IMR-90 (cell line): Measurements from ENCODE around the gene KCP. TPM values are rescaled to one million over a fixed set of nuclear protein-coding genes. Genes with fewer than 3 reads are reported as not detected.

Source experiments
- ATAC-seq: fragments of 200-7000 bp; cut with Tn5 transposase; 2 replicates; pipeline ENCODE4 v1.9.1; 2020; ENCODE audit warnings: low read depth, mild to moderate bottlenecking, moderate library complexity
- BruUV-seq: library from RNA; stranded (reverse); fragments of 400-500 nt; replicated peaks from 2 replicates; lab custom pipeline; 2021; lab: Mats Ljungman, UMichigan
- CTCF ChIA-PET: fragments of 300-600 bp; formaldehyde crosslinking; extraction: SDS; loops from one replicate; lab custom pipeline; 2021; ENCODE audit warnings: antibody characterized with exemption; lab: Yijun Ruan, JAX
- POLR2A ChIA-PET: fragments of 300-600 bp; sonication (Branson Sonifier 250); formaldehyde crosslinking; loops from one replicate; lab custom pipeline; 2022; ENCODE audit warnings: antibody characterized with exemption; ENCODE audit not compliant: unreplicated experiment; lab: Charles Lee
- DNase-seq: peaks from one replicate; pipeline ENCODE4 v3.0.0; 2013
- H2AFZ ChIP-seq: replicated peaks from 2 replicates; pipeline ENCODE3; 2013; ENCODE audit warnings: low read length, mild to moderate bottlenecking; ENCODE audit not compliant: poor library complexity
- H2AK5ac ChIP-seq: 2 replicates; pipeline ENCODE4 v1.6.1; 2013; ENCODE audit warnings: low read depth, low read length, inconsistent platforms
- H2AK9ac ChIP-seq: replicated peaks from 2 replicates; pipeline ENCODE3; 2013; ENCODE audit warnings: mild to moderate bottlenecking, low read depth, low read length, moderate library complexity; ENCODE audit not compliant: poor library complexity
- H2BK120ac ChIP-seq: 2 replicates; pipeline ENCODE4 v1.6.1; 2013; ENCODE audit warnings: low read depth, low read length, inconsistent platforms
- H2BK15ac ChIP-seq: 3 replicates; pipeline ENCODE4 v1.6.1; 2013; ENCODE audit warnings: low read depth, low read length, inconsistent platforms
- H2BK20ac ChIP-seq: 2 replicates; pipeline ENCODE4 v1.6.1; 2013; ENCODE audit warnings: low read depth, mild to moderate bottlenecking, inconsistent platforms, low read length, moderate library complexity
- H2BK5ac ChIP-seq: 2 replicates; pipeline ENCODE4 v1.6.1; 2013; ENCODE audit warnings: mild to moderate bottlenecking, low read depth, low read length, inconsistent platforms; ENCODE audit not compliant: poor library complexity, severe bottlenecking
- H3K14ac ChIP-seq: replicated peaks from 2 replicates; pipeline ENCODE4 v1.6.1; 2013; ENCODE audit warnings: low read depth, low read length, inconsistent platforms
- H3K18ac ChIP-seq: 2 replicates; pipeline ENCODE4 v1.6.1; 2013; ENCODE audit warnings: low read depth, low read length, control low read depth
- H3K23ac ChIP-seq: 2 replicates; pipeline ENCODE4 v1.6.1; 2013; ENCODE audit warnings: low read depth, low read length, inconsistent platforms
- H3K27ac ChIP-seq: 2 replicates; pipeline ENCODE4 v1.5.1; 2013; ENCODE audit warnings: mild to moderate bottlenecking, control low read depth, low read length; ENCODE audit not compliant: insufficient read depth
- H3K27me3 ChIP-seq: 2 replicates; pipeline ENCODE4 v1.6.1; 2013; ENCODE audit warnings: low read length; ENCODE audit not compliant: control insufficient read depth, insufficient read depth
- H3K36me3 ChIP-seq: 2 replicates; pipeline ENCODE4 v1.6.1; 2013; ENCODE audit warnings: low read length, mixed read lengths; ENCODE audit not compliant: control insufficient read depth, insufficient read depth
- H3K4ac ChIP-seq: 2 replicates; pipeline ENCODE4 v1.6.1; 2013; ENCODE audit warnings: low read depth, low read length, inconsistent platforms
- H3K4me1 ChIP-seq: 2 replicates; pipeline ENCODE4 v1.6.1; 2013; ENCODE audit warnings: low read length, mixed read lengths; ENCODE audit not compliant: control insufficient read depth, insufficient read depth
- H3K4me2 ChIP-seq: 2 replicates; pipeline ENCODE4 v1.6.1; 2013; ENCODE audit warnings: low read depth, mild to moderate bottlenecking, control low read depth, low read length, moderate library complexity
- H3K4me3 ChIP-seq: 2 replicates; pipeline ENCODE4 v1.5.1; 2013; ENCODE audit warnings: low read depth, mild to moderate bottlenecking, control low read depth, low read length, moderate library complexity; ENCODE audit not compliant: insufficient read depth
- H3K56ac ChIP-seq: 2 replicates; pipeline ENCODE4 v1.6.1; 2013; ENCODE audit warnings: low read length, inconsistent platforms; ENCODE audit not compliant: insufficient read depth; ENCODE audit errors: extremely low read depth
- H3K79me1 ChIP-seq, 2 experiments: 2 replicates each; pipeline ENCODE4 v1.6.1; 2013; ENCODE audit warnings: low read length in 2 of 2, inconsistent platforms in 1 of 2, low read depth in 1 of 2
- H3K9ac ChIP-seq: 2 replicates; pipeline ENCODE4 v1.6.1; 2013; ENCODE audit warnings: low read depth, low read length, control low read depth
- H3K9me1 ChIP-seq: 2 replicates; pipeline ENCODE4 v1.6.1; 2013; ENCODE audit warnings: low read length, inconsistent platforms; ENCODE audit not compliant: insufficient read depth
- H3K9me3 ChIP-seq: 2 replicates; pipeline ENCODE4 v1.6.1; 2013; ENCODE audit warnings: low read length; ENCODE audit not compliant: control insufficient read depth, insufficient read depth
- H4K20me1 ChIP-seq: 2 replicates; pipeline ENCODE4 v1.6.1; 2013; ENCODE audit warnings: low read length, inconsistent platforms; ENCODE audit not compliant: insufficient read depth
- H4K5ac ChIP-seq: 2 replicates; pipeline ENCODE4 v1.6.1; 2013; ENCODE audit warnings: mild to moderate bottlenecking, low read depth, low read length, control low read depth
- H4K8ac ChIP-seq, 2 experiments: 2 replicates each; pipeline ENCODE4 v1.6.1; 2013; ENCODE audit warnings: low read depth in 2 of 2, low read length in 2 of 2, control low read depth in 1 of 2, inconsistent platforms in 1 of 2
- H4K91ac ChIP-seq: 2 replicates; pipeline ENCODE4 v1.6.1; 2013; ENCODE audit warnings: low read depth, low read length, inconsistent platforms; ENCODE audit not compliant: insufficient read depth
- BHLHE40 ChIP-seq: fragments of 150-350 bp; IDR thresholded peaks from 2 replicates; pipeline ENCODE4 v1.6.1; 2016; ENCODE audit warnings: mild to moderate bottlenecking, low read depth, low read length
- CEBPB ChIP-seq: IDR thresholded peaks from 2 replicates; pipeline ENCODE4 v1.6.1; 2012; ENCODE audit warnings: low read depth, low read length, improper control_type of control experiment
- MAFK ChIP-seq: IDR thresholded peaks from 2 replicates; pipeline ENCODE4 v1.6.1; 2012; ENCODE audit warnings: low read depth, low read length, improper control_type of control experiment
- SMC3 ChIP-seq: fragments of 150-350 bp; IDR thresholded peaks from 2 replicates; pipeline ENCODE4 v1.6.1; 2016; ENCODE audit warnings: low read depth, mild to moderate bottlenecking, antibody characterized with exemption, low read length, moderate library complexity
- WGBS, 2 experiments: methylation state at CpG; one replicate each; pipeline versions ENCODE4 v1.1.5 to v1.1.7; 2013; ENCODE audit warnings: missing lambda C conversion rate in 2 of 2; ENCODE audit not compliant: insufficient read length in 1 of 2; ENCODE audit errors: extremely low coverage in 2 of 2; 5-methylcytosine and 5-hydroxymethylcytosine counted together
- dilution Hi-C: fragments of 300-500 bp; cut with HindIII; formaldehyde crosslinking; loops from one replicate; pipeline ENCODE4 v1.14.3; 2018; ENCODE audit warnings: low sequenced_read_pairs; ENCODE audit not compliant: unreplicated experiment
- in situ Hi-C: fragments of 300-500 bp; cut with MboI; formaldehyde crosslinking; loops from 3 replicates; pipeline ENCODE4 v1.14.3; 2019; ENCODE audit warnings: low sequenced_read_pairs, inconsistent platforms, mixed read lengths
- intact Hi-C: fragments of 100-400 bp; cut with micrococcal nuclease; formaldehyde crosslinking; loops from 2 replicates; pipeline ENCODE4 v1.10.0; 2022
- polyA plus RNA-seq, 3 experiments: library from polyadenylated mRNA; depleted of rRNA; stranded (reverse); fragments of >200 nt; gene quantifications; 2 replicates each; pipeline ENCODE4 v1.2.3, GENCODE V29; 2012; ENCODE audit warnings: low replicate concordance in 1 of 3
- total RNA-seq: library from RNA; depleted of rRNA; stranded (reverse); fragments of >200 nt; gene quantifications from 2 replicates; pipeline ENCODE4 v1.2.3, GENCODE V29; 2012

Gene KCP
- total and polyA plus RNA-seq, 2 of the 4 experiments (the other 2 are of a cell fraction): 0.03 TPM; not detected in 1

DNA sequence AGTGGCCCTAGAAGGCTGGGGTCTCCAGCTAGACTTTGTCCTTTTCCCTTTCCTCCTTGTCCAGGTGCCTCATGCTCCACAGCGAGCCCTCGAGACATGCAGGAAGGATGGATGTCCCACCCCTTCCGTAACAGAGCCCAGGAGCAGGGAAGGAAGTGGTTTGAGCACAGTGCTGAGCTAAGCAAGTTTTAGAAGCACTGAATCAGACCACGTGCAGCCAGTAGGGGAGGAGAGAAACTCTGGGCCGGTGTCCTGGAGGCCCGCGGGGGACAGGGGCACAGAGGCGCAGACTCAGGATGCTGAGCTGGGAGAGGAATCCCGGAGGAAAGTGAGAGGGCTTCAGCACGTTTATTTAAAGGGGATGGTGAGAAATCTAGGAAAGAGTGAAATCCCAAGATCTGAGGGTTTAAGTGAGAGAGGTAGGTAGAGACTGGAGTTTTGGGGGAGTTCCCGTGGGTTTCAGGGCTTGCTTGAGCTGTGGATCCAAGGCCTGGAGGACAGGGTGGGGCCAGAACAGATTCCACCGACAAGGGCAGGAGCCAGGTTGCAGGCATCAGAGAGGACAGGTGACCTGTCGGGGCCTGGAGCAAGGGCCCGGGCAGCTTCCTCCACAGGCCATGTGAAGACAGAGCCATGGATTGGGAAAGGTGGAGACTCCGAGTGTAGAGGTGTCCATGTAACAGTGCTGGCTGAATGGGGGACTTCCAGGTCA, 22.8 kb upstream of the KCP start:
- no peak overlapping the region for H4K91ac ChIP-seq
- H3K27me3 ChIP-seq: peaks cover 80% of the 10 kb centered on the region
- in situ Hi-C loops: no loop called here
- H3K79me1 ChIP-seq: no peaks in the 10 kb centered on the region
- DNase-seq (no peak), ATAC-seq (no peak)
- ChIA-PET CTCF (interaction anchor here (0.5 kb wide), 1 partner anchor 1532 kb away, joined by 3 read pairs; no protein-coding TSS in a partner anchor), POLR2A (no interaction called here)
- H3K18ac ChIP-seq: no peak overlapping the region
- no peak overlapping the region for H3K23ac ChIP-seq
- H3K36me3 ChIP-seq: no peaks in the 10 kb centered on the region
- TF ChIP-seq BHLHE40 (no peak), MAFK (peak; percentile 81), CEBPB (no peak), SMC3 (no peak)
- no peak overlapping the region for H2BK120ac ChIP-seq
- no peak overlapping the region for H3K27ac ChIP-seq
- H3K4me3 ChIP-seq: no peak overlapping the region
- H4K8ac ChIP-seq: no peak overlapping the region
- BruUV-seq: no TSS peak
- peak overlapping the region; percentile 5 for H2AFZ ChIP-seq
- no peak overlapping the region for H2AK9ac ChIP-seq
- no peak overlapping the region for H3K4ac ChIP-seq
- no peak overlapping the region for H2BK5ac ChIP-seq
- no peak overlapping the region for H3K4me2 ChIP-seq
- no peak overlapping the region for H3K9ac ChIP-seq
- no peaks in the 10 kb centered on the region for H3K9me3 ChIP-seq
- no peak overlapping the region for H3K56ac ChIP-seq
- H2BK15ac ChIP-seq: no peak overlapping the region
- no peaks in the 10 kb centered on the region; the same call in 1 of the 2 replicates for H3K4me1 ChIP-seq
- no peak overlapping the region for H2BK20ac ChIP-seq
- WGBS, 2 experiments: 82% methylated on average over 5 of the region's 15 CpGs; no CpG with 5 or more reads in 1 of the 2 experiments
- dilution Hi-C loops: no loop called here
- no peaks in the 10 kb centered on the region; the same call in 1 of the 2 replicates for H4K20me1 ChIP-seq
- no peak overlapping the region for H3K14ac ChIP-seq
- intact Hi-C loops: no loop called here
- H4K5ac ChIP-seq: no peak overlapping the region
- H3K9me1 ChIP-seq: no peaks in the 10 kb centered on the region
- H2AK5ac ChIP-seq: no peak overlapping the region
